ENCODE results near the gene USP34.
"Not testable (repeated sequence)": the region's sequence is repeated elsewhere in the genome, so short reads cannot be mapped to it uniquely, and the experiment has no call there.

USP34 gene

GRCh38 chr2:61205132-61205531 lies 265.8 kb downstream of the USP34 start:
- H3K4me2 ChIP-seq (ENCODE audit: insufficient read depth, low read length, poor library complexity, severe bottlenecking), result no peak overlapping the region
- no peaks in the 10 kb centered on the region for H3K9me3 ChIP-seq (replicated peaks in 1 of 2; ENCODE audit: control insufficient read depth in 2 of 2, insufficient read depth in 1 of 2, low read depth in 1 of 2, low read length in 2 of 2)
- H4K91ac ChIP-seq (ENCODE audit: low read depth, low read length, poor library complexity), result no peak overlapping the region
- no peak overlapping the region for H2BK15ac ChIP-seq (ENCODE audit: low read length)
- H3K4ac ChIP-seq (ENCODE audit: low read length), result no peak overlapping the region
- no peak overlapping the region for H2BK120ac ChIP-seq (ENCODE audit: low read depth, low read length)
- H2AFZ ChIP-seq (ENCODE audit: low read length), result no peak overlapping the region
- H3K27me3 ChIP-seq (ENCODE audit: control insufficient read depth in 3 of 3, insufficient read depth in 3 of 3, low read depth in 1 of 3, low read length in 3 of 3), result no peaks in the 10 kb centered on the region
- no peak overlapping the region for H2BK5ac ChIP-seq (ENCODE audit: low read length)
- H3K9ac ChIP-seq (ENCODE audit: low read depth, low read length, poor library complexity), result no peak overlapping the region
- no peak overlapping the region for H2BK12ac ChIP-seq (ENCODE audit: low read length)
- no peak overlapping the region for H3K27ac ChIP-seq (replicated peaks; ENCODE audit: low read length)
- peaks cover 0 to 2% of the 10 kb centered on the region in 2 donors for H3K4me1 ChIP-seq (ENCODE audit: control insufficient read depth in 2 of 2, insufficient read depth in 1 of 2, low read depth in 1 of 2, low read length in 2 of 2)
- peaks cover 0 to 100% of the 10 kb centered on the region in 2 donors for H3K36me3 ChIP-seq (replicated peaks in 1 of 2; ENCODE audit: control insufficient read depth in 2 of 2, insufficient read depth in 2 of 2, low read length in 2 of 2)
- no peak overlapping the region for H3K18ac ChIP-seq (ENCODE audit: low read length)
- WGBS, 2 donors (ENCODE audit: extremely low coverage in 2 of 2, insufficient read length in 2 of 2, insufficient replicate concordance in 1 of 2), result no CpG with 5 or more reads among the region's 7 CpGs
- H2AK5ac ChIP-seq (ENCODE audit: low read depth, low read length), result no peak overlapping the region
- no peak overlapping the region for H3K14ac ChIP-seq (ENCODE audit: low read length)
- no peak for DNase-seq (ENCODE audit: low spot score)
- H3K23ac ChIP-seq (ENCODE audit: low read depth, low read length, poor library complexity), result no peak overlapping the region
- no peak overlapping the region for H4K8ac ChIP-seq (ENCODE audit: low read depth, low read length)
- no peak overlapping the region for H3K4me3 ChIP-seq (ENCODE audit: low read length in 2 of 2)
- H3K79me1 ChIP-seq (ENCODE audit: low read depth, low read length), result no peaks in the 10 kb centered on the region

- peaks cover 5 to 75% of the 10 kb centered on the region in 2 donors for H3K36me3 ChIP-seq (replicated peaks in 1 of 2; ENCODE audit: control insufficient read depth in 2 of 2, insufficient read depth in 2 of 2, low read length in 2 of 2)
- H3K27me3 ChIP-seq (ENCODE audit: control insufficient read depth in 3 of 3, insufficient read depth in 3 of 3, low read depth in 1 of 3, low read length in 3 of 3), result no peaks in the 10 kb centered on the region
- no peak overlapping the region for H4K91ac ChIP-seq (ENCODE audit: low read depth, low read length, poor library complexity)
- no peak overlapping the region for H2AK5ac ChIP-seq (ENCODE audit: low read depth, low read length)
- no peak overlapping the region for H2BK120ac ChIP-seq (ENCODE audit: low read depth, low read length)
- H3K9ac ChIP-seq (ENCODE audit: low read depth, low read length, poor library complexity), result no peak overlapping the region
- no peak overlapping the region for H2BK12ac ChIP-seq (ENCODE audit: low read length)
- no peak overlapping the region for H3K18ac ChIP-seq (ENCODE audit: low read length)
- H2AFZ ChIP-seq (ENCODE audit: low read length), result no peak overlapping the region
- H3K23ac ChIP-seq (ENCODE audit: low read depth, low read length, poor library complexity), result no peak overlapping the region
- H3K79me1 ChIP-seq (ENCODE audit: low read depth, low read length), result peaks cover 2% of the 10 kb centered on the region
- H3K4ac ChIP-seq (ENCODE audit: low read length), result no peak overlapping the region
- WGBS, 2 donors (ENCODE audit: extremely low coverage in 2 of 2, insufficient read length in 2 of 2, insufficient replicate concordance in 1 of 2), result no CpG with 5 or more reads among the region's 7 CpGs
- DNase-seq (ENCODE audit: low spot score), result no peak
- no peak overlapping the region for H3K27ac ChIP-seq (replicated peaks; ENCODE audit: low read length)
- H3K4me2 ChIP-seq (ENCODE audit: insufficient read depth, low read length, poor library complexity, severe bottlenecking), result no peak overlapping the region
- H3K14ac ChIP-seq (ENCODE audit: low read length), result no peak overlapping the region
- H2BK15ac ChIP-seq (ENCODE audit: low read length), result no peak overlapping the region
- no peak overlapping the region for H3K4me3 ChIP-seq (ENCODE audit: low read length in 2 of 2)
- H3K4me1 ChIP-seq (ENCODE audit: control insufficient read depth in 2 of 2, insufficient read depth in 1 of 2, low read depth in 1 of 2, low read length in 2 of 2), result no peaks in the 10 kb centered on the region
- H2BK5ac ChIP-seq (ENCODE audit: low read length), result no peak overlapping the region
- no peak overlapping the region for H4K8ac ChIP-seq (ENCODE audit: low read depth, low read length)
- no peaks in the 10 kb centered on the region for H3K9me3 ChIP-seq (replicated peaks in 1 of 2; ENCODE audit: control insufficient read depth in 2 of 2, insufficient read depth in 1 of 2, low read depth in 1 of 2, low read length in 2 of 2)
Observed at GRCh38 chr2:61196671-61197070, 274.2 kb downstream of the USP34 start.

- not testable (repeated sequence) for H4K91ac ChIP-seq (ENCODE audit: low read depth, low read length, poor library complexity); H2BK120ac ChIP-seq (ENCODE audit: low read depth, low read length); H3K23ac ChIP-seq (ENCODE audit: low read depth, low read length, poor library complexity); H3K4ac ChIP-seq (ENCODE audit: low read length); H3K79me1 ChIP-seq (ENCODE audit: low read depth, low read length); H3K9me3 ChIP-seq (replicated peaks in 1 of 2; ENCODE audit: control insufficient read depth in 2 of 2, insufficient read depth in 1 of 2, low read depth in 1 of 2, low read length in 2 of 2); H3K9ac ChIP-seq (ENCODE audit: low read depth, low read length, poor library complexity); H2BK15ac ChIP-seq (ENCODE audit: low read length); H3K27ac ChIP-seq (replicated peaks; ENCODE audit: low read length); H3K4me1 ChIP-seq (ENCODE audit: control insufficient read depth in 2 of 2, insufficient read depth in 1 of 2, low read depth in 1 of 2, low read length in 2 of 2); H3K4me3 ChIP-seq (ENCODE audit: low read length in 2 of 2); H3K18ac ChIP-seq (ENCODE audit: low read length); H2AK5ac ChIP-seq (ENCODE audit: low read depth, low read length); H3K14ac ChIP-seq (ENCODE audit: low read length); H2AFZ ChIP-seq (ENCODE audit: low read length); H4K8ac ChIP-seq (ENCODE audit: low read depth, low read length); H3K4me2 ChIP-seq (ENCODE audit: insufficient read depth, low read length, poor library complexity, severe bottlenecking); H2BK5ac ChIP-seq (ENCODE audit: low read length); H2BK12ac ChIP-seq (ENCODE audit: low read length); DNase-seq (ENCODE audit: low spot score); H3K27me3 ChIP-seq (ENCODE audit: control insufficient read depth in 3 of 3, insufficient read depth in 3 of 3, low read depth in 1 of 3, low read length in 3 of 3)
- peaks cover 8 to 76% of the 10 kb centered on the region in 2 donors for H3K36me3 ChIP-seq (replicated peaks in 1 of 2; ENCODE audit: control insufficient read depth in 2 of 2, insufficient read depth in 2 of 2, low read length in 2 of 2)
- no CpG with 5 or more reads among the region's 15 CpGs for WGBS, 2 donors (ENCODE audit: extremely low coverage in 2 of 2, insufficient read length in 2 of 2, insufficient replicate concordance in 1 of 2)
Observed at GRCh38 chr2:61194646-61195045, 276.2 kb downstream of the USP34 start.

DNA sequence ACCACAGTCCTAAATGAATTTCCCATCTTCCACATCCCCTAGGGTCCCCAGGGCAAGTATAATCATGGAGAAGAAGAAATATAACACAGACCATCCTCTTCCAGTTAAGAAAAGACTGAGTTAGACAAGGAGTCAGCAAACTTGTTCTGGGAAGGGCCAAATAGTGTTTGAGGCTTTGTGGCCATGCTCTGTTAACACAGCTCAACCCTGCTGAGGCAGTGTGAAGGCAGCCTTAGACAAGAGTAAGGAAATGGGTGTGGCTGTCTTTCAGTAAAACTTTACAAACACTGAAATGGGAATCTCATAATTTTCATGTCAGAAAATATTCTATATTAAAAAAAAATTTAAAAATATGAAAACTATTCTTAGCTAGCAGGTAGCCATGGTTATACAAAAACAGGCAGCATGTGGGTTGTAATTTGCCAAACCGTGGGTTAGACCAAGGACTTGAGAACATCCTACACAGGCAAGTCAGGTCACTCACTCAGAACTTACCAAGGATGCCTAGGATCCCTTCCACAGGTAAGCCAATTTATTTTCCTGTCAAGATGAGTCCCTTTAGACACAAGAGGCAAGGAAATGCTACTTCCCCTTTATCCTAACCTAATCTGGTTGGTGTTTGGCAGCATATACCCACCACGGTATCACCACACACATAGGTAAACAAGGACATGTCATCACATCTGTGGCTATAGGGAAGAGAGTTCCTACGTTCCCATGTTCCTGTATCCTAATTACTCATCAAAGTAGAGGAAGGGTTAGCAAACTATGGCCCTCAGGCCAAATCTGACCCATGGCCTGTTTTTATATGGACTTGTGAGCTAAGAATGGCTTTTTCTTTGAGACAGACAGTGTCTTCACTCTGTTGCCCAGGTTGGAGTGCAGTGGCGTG lies 277.0 kb downstream of the USP34 start:
- Histone ChIP-seq H3K4ac (ENCODE audit: low read length) (no peak overlapping the region), H2BK15ac (ENCODE audit: low read length) (no peak overlapping the region), H3K14ac (ENCODE audit: low read length) (no peak overlapping the region), H2AK5ac (ENCODE audit: low read depth, low read length) (no peak overlapping the region), H2AFZ (ENCODE audit: low read length) (no peak overlapping the region), H3K4me2 (ENCODE audit: insufficient read depth, low read length, poor library complexity, severe bottlenecking) (no peak overlapping the region), H3K36me3 (replicated peaks in 1 of 2; ENCODE audit: control insufficient read depth in 2 of 2, insufficient read depth in 2 of 2, low read length in 2 of 2) (peaks cover 8 to 79% of the 10 kb centered on the region in 2 donors), H3K27me3 (ENCODE audit: control insufficient read depth in 3 of 3, insufficient read depth in 3 of 3, low read depth in 1 of 3, low read length in 3 of 3) (no peaks in the 10 kb centered on the region), H2BK120ac (ENCODE audit: low read depth, low read length) (no peak overlapping the region), H3K18ac (ENCODE audit: low read length) (no peak overlapping the region), H3K4me3 (ENCODE audit: low read length in 2 of 2) (no peak overlapping the region), H3K4me1 (ENCODE audit: control insufficient read depth in 2 of 2, insufficient read depth in 1 of 2, low read depth in 1 of 2, low read length in 2 of 2) (peaks cover 0 to 2% of the 10 kb centered on the region in 2 donors), H3K23ac (ENCODE audit: low read depth, low read length, poor library complexity) (no peak overlapping the region), H2BK12ac (ENCODE audit: low read length) (no peak overlapping the region), H3K79me1 (ENCODE audit: low read depth, low read length) (peaks cover 2% of the 10 kb centered on the region), H3K9me3 (replicated peaks in 1 of 2; ENCODE audit: control insufficient read depth in 2 of 2, insufficient read depth in 1 of 2, low read depth in 1 of 2, low read length in 2 of 2) (no peaks in the 10 kb centered on the region), H2BK5ac (ENCODE audit: low read length) (no peak overlapping the region), H4K91ac (ENCODE audit: low read depth, low read length, poor library complexity) (no peak overlapping the region), H3K27ac (replicated peaks; ENCODE audit: low read length) (no peak overlapping the region), H4K8ac (ENCODE audit: low read depth, low read length) (no peak overlapping the region), H3K9ac (ENCODE audit: low read depth, low read length, poor library complexity) (no peak overlapping the region)
- no CpG with 5 or more reads among the region's 4 CpGs for WGBS, 2 donors (ENCODE audit: extremely low coverage in 2 of 2, insufficient read length in 2 of 2, insufficient replicate concordance in 1 of 2)
- no peak for DNase-seq (ENCODE audit: low spot score)

Data from neuronal stem cell (in vitro differentiated cells).